ES-I3 (cell line): Measurements from ENCODE around the gene DENND2C.
A peak's percentile ranks its signal among the peaks of the same experiment; 100 is the strongest.

ENCODE experiments used
- H3K36me3 ChIP-seq: 2 replicates; pipeline ENCODE4 v1.6.1; 2013; ENCODE audit warnings: mild to moderate bottlenecking, low read length, control low read depth, moderate library complexity; ENCODE audit not compliant: insufficient read depth
- H3K4me1 ChIP-seq: 2 replicates; pipeline ENCODE4 v1.6.1; 2013; ENCODE audit warnings: mild to moderate bottlenecking, control low read depth, low read length; ENCODE audit not compliant: insufficient read depth
- H3K9ac ChIP-seq: 2 replicates; pipeline ENCODE4 v1.6.1; 2013; ENCODE audit warnings: low read depth, mild to moderate bottlenecking, low read length, moderate library complexity
- H3K9me3 ChIP-seq: 2 replicates; pipeline ENCODE4 v1.6.1; 2013; ENCODE audit warnings: mild to moderate bottlenecking, low read length, moderate library complexity; ENCODE audit not compliant: control insufficient read depth, insufficient read depth

Gene DENND2C

DNA sequence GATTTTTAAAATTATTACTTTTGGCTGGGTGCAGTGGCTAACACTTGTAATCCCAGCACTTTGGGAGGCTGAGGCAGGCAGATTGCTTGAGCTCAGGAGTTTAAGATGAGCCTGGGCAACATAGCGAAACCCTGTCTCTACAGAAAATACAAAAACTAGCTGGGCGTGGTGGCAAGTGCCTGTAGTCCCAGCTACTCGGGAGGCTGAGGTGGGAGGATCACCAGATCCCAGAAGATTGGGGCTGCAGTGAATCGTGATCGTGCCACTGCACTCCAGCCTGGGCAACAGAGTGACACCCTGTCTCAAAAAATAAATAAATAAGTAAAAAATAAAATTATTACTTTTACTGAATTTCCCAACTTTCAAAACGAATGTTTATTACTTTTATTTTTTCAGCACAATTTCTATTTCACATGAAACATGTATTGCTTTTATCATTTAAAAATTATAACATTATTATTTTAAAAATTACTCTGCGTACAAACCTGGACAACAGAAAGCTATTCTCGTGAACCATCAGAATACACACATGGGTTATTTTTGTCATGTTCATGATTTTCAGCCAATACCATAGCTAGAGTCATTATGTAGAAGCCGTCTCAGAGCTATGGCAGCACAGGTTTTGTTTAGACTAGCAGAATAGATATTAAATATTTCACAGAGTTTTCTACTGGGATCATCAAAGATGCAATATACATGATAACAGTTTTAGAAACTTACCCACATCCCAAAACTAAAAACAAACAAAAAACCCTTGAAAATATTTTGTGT is 24.9 kb upstream of the DENND2C start:
- Histone ChIP-seq H3K9ac (no peak overlapping the region), H3K4me1 (no peaks in the 10 kb centered on the region), H3K9me3 (no peaks in the 10 kb centered on the region), H3K36me3 (no peaks in the 10 kb centered on the region)

DNA sequence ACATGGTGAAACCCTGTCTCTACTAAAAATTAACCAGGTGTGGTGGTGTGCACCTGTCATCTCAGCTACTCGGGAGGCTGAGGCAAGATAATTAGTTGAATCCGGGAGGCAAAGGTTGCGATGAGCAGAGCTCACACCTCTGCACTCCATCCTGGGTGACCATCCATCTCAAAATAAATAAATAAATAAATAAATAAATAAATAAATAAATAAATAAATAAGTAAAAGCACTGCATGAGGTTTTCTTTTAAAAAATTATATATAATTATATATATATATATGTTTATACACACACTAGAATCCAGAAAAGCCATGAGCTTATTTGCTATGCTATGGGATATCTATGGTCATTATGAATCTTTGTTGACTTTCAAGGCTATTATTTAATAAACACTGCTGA is 23.1 kb upstream of the DENND2C start:
- no peaks in the 10 kb centered on the region for H3K9me3 ChIP-seq
- H3K9ac ChIP-seq = no peak overlapping the region
- H3K4me1 ChIP-seq = no peaks in the 10 kb centered on the region
- H3K36me3 ChIP-seq = no peaks in the 10 kb centered on the region

DNA sequence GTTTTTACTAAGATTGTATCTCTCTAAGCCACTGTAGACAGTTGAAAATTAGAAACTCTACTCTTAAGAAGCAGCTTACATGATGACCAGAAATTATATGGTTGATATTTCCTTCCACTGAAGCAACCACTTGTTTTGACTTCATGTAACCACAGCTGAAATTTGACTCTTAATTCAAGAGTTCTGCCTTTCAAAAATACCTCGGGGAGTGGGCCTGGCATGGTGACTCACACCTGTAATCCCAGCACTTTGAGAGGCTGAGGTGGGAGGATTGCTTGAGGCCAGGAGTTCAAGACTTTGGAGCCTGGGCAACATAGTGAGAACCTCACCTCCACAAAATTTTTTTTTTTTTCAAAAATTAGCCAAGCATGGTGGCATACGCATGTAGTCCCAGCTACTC is 21.2 kb upstream of the DENND2C start:
- no peaks in the 10 kb centered on the region for H3K36me3 ChIP-seq
- no peaks in the 10 kb centered on the region for H3K4me1 ChIP-seq
- no peaks in the 10 kb centered on the region for H3K9me3 ChIP-seq
- H3K9ac ChIP-seq = no peak overlapping the region

DNA sequence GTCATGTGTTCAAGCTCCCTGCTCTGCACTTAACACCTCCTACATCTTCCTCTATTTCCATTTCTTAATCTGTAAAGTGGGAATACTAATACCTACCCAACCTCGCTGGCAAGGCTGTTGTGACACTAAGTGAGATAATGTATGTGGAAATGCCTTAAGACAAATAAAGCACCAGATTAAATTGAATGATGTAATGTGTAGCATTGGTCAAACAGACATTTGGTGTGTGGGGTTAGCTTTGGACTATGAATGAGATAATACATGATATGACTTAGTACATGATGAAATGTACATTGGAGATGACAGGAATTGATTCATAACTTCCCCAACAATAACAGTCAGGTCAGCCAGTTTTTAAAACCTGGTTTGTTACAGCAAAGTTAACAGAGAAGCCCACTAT is 20.3 kb upstream of the DENND2C start:
- H3K4me1 ChIP-seq = no peaks in the 10 kb centered on the region
- H3K9me3 ChIP-seq = no peaks in the 10 kb centered on the region
- H3K9ac ChIP-seq = no peak overlapping the region

DNA sequence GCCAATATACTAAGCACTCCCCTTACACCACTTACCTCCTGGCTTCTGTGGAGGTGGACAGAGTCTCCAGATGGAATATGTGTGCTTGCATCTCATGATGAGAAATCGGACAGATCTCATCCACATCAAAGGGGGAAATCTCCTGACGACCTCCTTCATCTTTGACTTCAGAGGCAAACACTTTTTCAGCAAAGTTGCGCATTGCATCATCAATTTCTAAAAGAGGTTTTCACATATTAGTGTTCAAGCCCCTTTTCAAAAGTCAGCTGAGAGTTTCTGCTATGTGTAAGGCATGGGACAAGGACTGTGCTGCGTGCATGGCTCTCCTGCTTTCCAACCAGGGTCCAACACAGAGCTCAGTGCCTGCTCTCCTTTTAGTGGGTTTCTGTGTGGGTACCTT is 18.7 kb upstream of the DENND2C start:
- Histone ChIP-seq H3K9ac (no peak overlapping the region), H3K9me3 (no peaks in the 10 kb centered on the region), H3K36me3 (no peaks in the 10 kb centered on the region), H3K4me1 (no peaks in the 10 kb centered on the region)

More for the DNA sequence above, 20.3 kb upstream of the DENND2C start:
- H3K36me3 ChIP-seq = no peaks in the 10 kb centered on the region

DNA sequence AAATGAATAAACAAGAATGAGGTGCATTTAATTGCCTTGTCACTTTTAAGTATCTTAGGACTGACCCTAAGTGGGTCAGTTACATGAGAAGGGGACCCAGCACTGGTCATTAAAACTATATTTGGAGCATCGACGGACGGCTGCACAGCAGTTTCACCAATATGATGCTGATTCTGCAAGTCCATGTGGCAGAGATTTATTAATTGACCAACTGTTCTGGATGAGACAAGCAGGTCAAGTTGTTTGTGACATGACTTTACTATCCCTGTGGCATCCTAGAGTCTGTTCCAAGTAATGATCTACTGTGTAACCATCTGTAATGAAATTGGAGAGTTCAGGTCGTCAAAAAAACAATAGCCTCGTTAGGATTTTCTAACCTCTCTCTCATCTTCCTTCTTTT is 16.0 kb upstream of the DENND2C start:
- H3K9ac ChIP-seq = no peak overlapping the region
- no peaks in the 10 kb centered on the region for H3K4me1 ChIP-seq
- H3K9me3 ChIP-seq = no peaks in the 10 kb centered on the region
- H3K36me3 ChIP-seq = no peaks in the 10 kb centered on the region

DNA sequence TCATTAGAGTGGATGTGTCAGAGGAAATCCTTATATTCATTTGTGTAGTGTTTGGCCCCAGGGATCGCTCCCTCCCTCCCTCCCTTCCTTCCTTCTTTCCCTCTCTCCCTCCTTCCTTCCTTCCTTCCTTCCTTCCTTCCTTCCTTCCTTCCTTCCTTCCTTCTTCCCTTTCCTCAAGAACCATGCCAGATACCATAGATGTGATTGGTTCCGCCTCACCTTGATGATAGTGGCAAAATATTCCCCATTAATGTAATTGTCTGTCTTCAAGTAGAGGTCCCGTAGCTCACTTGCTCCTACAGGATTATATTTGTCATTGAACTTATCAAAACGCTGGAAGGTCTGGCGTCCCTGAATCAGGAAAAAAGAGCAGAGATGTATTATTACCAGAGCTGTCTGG is 7.8 kb upstream of the DENND2C start:
- Histone ChIP-seq H3K9ac (no peak overlapping the region), H3K4me1 (no peaks in the 10 kb centered on the region), H3K36me3 (no peaks in the 10 kb centered on the region), H3K9me3 (no peaks in the 10 kb centered on the region)

DNA sequence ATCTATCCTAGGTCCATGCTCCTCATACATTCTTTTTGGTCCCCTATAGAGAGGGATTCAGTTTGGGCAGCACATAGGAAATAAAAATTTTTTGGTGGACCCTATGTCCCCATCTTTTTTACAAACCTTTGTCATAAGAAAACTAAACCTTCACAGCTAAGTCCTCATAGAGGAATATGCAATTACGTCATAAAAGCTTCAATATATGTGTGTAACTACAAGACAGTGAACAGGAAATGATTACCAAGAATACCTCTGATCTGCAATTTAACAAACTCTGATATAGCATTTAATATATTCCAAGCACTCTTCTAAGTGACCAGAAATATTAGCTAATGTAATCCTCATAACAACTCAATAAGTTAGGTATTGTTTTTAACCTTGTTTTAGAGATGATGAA is 6.3 kb upstream of the DENND2C start:
- Histone ChIP-seq H3K36me3 (no peaks in the 10 kb centered on the region), H3K4me1 (no peaks in the 10 kb centered on the region), H3K9ac (no peak overlapping the region), H3K9me3 (no peaks in the 10 kb centered on the region)

DNA sequence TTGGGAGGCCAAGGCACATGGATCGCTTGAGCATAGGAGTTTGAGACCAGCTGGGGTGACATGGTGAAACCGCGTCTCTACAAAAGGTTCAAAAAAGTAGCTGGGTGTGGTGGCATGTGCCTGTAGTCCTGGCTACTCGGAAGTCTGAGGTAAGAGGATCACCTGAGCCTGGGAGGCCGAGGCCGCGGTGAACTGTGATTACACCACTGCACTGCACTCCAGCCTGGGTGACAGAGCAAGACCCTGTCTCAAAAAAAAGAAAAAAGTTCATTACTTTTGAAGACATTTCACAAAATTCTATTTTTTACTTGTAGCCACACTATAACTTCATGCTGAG is 2.1 kb upstream of the DENND2C start:
- Histone ChIP-seq H3K4me1 (no peaks in the 10 kb centered on the region), H3K36me3 (no peaks in the 10 kb centered on the region), H3K9ac (no peak overlapping the region), H3K9me3 (no peaks in the 10 kb centered on the region)

DNA sequence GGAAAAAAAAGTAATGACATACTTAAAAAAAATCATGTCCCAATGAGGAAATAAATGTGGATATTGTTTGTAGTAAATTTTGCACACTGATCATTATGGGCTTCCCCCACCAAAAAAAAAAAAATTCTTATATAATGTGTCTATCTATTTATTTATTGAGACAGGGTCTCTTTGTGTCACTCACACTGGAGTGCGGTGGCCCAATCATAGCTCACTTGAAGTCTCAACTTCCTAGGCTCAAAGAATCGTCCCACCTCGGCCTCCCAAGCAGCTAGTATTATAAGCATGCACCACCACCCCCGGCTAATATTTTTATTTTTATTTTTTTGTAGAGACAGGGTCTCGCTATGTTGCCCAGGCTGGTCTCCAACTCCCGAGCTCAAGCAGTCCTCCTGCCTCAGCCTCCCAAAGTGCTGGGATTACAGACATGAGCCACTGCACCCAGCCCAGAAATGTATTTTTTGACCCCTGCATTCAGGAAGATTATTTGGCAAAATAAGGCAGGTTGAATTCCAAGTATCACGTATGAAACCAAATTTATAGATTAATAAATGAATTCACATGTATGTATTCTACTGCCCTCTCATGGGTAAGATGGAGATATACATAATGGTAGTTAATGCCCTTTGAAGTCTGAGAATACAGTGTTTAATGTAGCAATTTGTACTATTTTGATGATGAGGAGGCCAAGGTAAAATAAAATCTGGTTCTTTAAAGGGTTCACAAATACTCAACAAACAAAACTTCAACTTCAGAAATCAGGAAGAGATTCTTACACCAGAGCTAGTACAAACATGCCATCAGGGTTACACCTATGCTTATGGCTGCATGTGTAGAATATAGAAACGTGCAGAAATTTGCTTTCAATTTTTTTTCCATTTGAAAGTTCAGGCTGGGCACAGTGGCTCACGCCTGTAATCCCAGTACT is 1.4 kb upstream of the DENND2C start:
- Histone ChIP-seq H3K4me1 (no peaks in the 10 kb centered on the region), H3K36me3 (no peaks in the 10 kb centered on the region), H3K9me3 (no peaks in the 10 kb centered on the region), H3K9ac (no peak overlapping the region)

DNA sequence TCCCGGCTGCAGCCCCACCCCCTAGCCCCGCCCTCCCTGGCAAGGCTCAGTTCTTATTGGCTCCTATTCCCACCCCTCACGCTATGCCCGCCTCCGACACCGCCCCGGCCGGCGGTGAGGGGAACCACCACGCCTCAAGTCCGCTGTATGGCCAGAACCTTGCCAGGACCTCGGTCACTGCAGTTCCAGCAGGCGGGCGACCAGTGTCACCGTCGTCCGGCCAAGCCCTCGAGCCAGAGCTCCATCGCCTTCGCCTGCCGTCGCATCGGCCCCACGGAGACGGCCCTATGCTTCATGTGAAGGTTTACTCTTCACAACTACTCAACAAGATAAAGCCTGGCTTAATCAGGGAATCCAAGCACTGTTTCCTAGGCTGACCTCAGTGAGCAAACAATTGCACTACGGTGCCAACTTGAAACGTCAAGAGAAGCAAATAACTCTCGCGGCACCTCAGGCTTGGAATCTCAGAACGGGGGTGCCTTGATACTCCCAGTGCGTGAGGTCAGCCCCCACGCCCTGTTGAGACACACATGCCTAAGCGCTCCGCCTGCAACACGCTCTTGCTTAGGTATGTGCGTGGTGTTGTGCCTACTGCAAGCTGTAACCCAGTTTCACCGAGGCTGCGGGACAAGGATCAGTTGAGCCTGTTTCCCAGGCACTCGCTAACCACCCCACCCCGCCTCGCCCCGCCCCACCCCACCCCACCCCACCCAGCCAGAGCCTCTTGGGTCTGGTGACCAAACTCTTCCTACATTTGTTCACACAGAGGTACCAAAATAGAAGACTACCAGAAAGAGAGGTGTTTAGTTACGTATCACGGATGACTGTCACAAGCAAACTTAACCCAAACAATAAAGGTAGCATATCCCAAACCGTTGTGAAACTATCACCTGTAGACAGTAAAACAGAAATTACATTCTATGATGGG is 498 bp upstream of the DENND2C start:
- H3K36me3 ChIP-seq = no peaks in the 10 kb centered on the region
- no peaks in the 10 kb centered on the region for H3K4me1 ChIP-seq
- peak overlapping the region; percentile 86 for H3K9ac ChIP-seq
- no peaks in the 10 kb centered on the region for H3K9me3 ChIP-seq

DNA sequence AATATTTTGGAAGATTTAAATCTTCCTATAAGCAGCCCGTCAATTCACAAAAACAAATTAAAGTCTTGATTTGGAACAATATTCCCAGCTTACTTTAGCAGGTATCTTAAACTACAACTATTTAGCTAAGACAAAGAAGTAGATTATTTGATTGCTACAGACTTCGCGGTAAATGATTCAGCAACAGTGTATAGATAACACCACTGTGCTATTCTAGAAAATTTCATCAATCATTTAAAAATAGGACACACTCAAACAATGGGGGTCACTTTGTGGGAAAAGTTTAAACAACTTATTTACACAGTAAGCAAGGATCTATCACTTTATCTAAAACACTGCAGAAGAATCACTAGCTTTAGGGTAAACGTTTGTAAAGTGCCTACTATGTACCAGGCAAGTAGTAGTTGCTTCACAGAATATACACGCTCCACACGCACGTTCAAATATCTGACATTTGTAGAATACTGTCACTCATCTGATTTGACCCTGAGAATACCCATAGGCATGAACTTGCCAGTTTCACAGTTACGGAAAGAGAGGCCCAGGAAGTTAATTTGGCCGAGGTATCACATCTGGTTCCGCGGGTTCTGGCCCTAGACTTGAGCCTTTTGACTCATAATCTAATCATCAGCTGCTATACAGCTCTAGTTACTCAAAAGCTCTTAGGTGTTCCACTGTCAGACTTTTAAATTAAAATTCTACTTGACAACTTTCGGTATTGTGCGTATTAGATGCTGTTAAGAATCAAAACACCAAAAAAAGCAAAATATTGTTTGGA is 876 bp downstream of the DENND2C start:
- peak overlapping the region; percentile 86; the same call in 1 of the 2 replicates for H3K9ac ChIP-seq
- H3K4me1 ChIP-seq = no peaks in the 10 kb centered on the region
- no peaks in the 10 kb centered on the region for H3K9me3 ChIP-seq
- no peaks in the 10 kb centered on the region for H3K36me3 ChIP-seq

DNA sequence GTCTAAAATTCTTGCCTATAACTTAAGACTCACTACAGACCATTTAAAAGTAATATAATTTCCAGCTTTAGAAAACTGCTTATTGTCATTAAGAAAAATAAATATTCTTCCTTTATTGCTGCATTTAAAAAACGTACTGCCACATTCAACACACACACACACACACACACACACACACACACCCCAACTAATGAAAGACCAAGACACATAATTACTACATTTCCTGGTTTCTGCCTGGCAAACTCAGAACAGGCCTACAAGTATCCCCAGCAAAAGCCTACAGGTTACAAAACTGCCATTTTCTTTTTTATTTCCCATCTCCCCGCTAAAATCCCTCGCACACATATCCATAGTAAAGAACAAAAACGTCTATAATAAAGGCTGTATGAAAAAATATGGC is 1.5 kb downstream of the DENND2C start:
- H3K4me1 ChIP-seq = no peaks in the 10 kb centered on the region
- H3K9me3 ChIP-seq = no peaks in the 10 kb centered on the region
- H3K36me3 ChIP-seq = no peaks in the 10 kb centered on the region
- H3K9ac ChIP-seq = no peak overlapping the region; the same call in 1 of the 2 replicates

DNA sequence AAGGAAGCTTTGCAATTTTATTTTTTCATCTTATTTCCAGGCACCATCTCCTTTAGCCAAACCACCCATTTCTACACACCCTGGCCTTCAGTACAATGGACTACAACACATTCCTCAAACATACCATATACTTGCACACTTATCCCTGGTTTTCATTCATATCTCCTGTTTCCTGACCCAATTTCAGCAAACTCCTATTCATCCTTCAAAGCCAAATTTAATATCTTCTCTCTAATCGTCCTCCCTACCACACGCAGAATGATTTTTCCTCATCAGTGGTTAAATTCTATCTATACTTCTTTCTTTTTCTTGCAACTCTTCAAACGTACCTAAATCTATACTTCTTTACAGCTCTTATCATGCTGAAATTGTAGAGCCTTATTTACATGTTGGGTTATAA is 2.9 kb downstream of the DENND2C start:
- Histone ChIP-seq H3K9me3 (no peaks in the 10 kb centered on the region), H3K36me3 (no peaks in the 10 kb centered on the region), H3K4me1 (no peaks in the 10 kb centered on the region), H3K9ac (no peak overlapping the region)
